ENCODE results near the gene ADGRB2. TPM values are rescaled to one million over a fixed set of nuclear protein-coding genes. Genes with fewer than 3 reads are reported as not detected.

Gene ADGRB2
- total RNA-seq, 1 donor from 2014 or later, result 21.5 TPM

GRCh38 chr1:31696242-31696641, 67.9 kb downstream of the ADGRB2 start:
- Mint-ChIP-seq H3K27ac (no peak overlapping the region), H3K27me3 (ENCODE audit: low read depth) (no peaks in the 10 kb centered on the region), H3K9me3 (no peaks in the 10 kb centered on the region), H3K36me3 (peaks cover 22% of the 10 kb centered on the region), H3K4me3 (no peak overlapping the region), H3K4me1 (peaks cover 29% of the 10 kb centered on the region)
- no peak for DNase-seq (ENCODE audit: low spot score in 2 of 2, unreplicated experiment in 2 of 2)
- TF ChIP-seq CTCF (IDR thresholded peaks at IDR 0.05; ENCODE audit: unreplicated experiment), result no peak

GRCh38 chr1:31695327-31695726, 68.8 kb downstream of the ADGRB2 start:
- no peak overlapping the region for H3K4me3 Mint-ChIP-seq
- DNase-seq (ENCODE audit: low spot score in 2 of 2, unreplicated experiment in 2 of 2), result no peak
- H3K27me3 Mint-ChIP-seq (ENCODE audit: low read depth), result no peaks in the 10 kb centered on the region
- H3K4me1 Mint-ChIP-seq, result peaks cover 20% of the 10 kb centered on the region
- no peak overlapping the region for H3K27ac Mint-ChIP-seq
- H3K36me3 Mint-ChIP-seq, result peaks cover 25% of the 10 kb centered on the region
- TF ChIP-seq CTCF (IDR thresholded peaks at IDR 0.05; ENCODE audit: unreplicated experiment), result no peak
- H3K9me3 Mint-ChIP-seq, result no peaks in the 10 kb centered on the region

- Mint-ChIP-seq H3K4me3 (no peak overlapping the region), H3K27ac (peak overlapping the region; percentile 67), H3K4me1 (peaks cover 17% of the 10 kb centered on the region), H3K27me3 (ENCODE audit: low read depth) (no peaks in the 10 kb centered on the region), H3K36me3 (peaks cover 25% of the 10 kb centered on the region), H3K9me3 (no peaks in the 10 kb centered on the region)
- no peak for TF ChIP-seq CTCF (IDR thresholded peaks at IDR 0.05; ENCODE audit: unreplicated experiment)
- no peak for DNase-seq (ENCODE audit: low spot score in 2 of 2, unreplicated experiment in 2 of 2)
Observed at GRCh38 chr1:31694964-31695313, 69.2 kb downstream of the ADGRB2 start.

- Mint-ChIP-seq H3K27me3 (ENCODE audit: low read depth) (no peaks in the 10 kb centered on the region), H3K9me3 (no peaks in the 10 kb centered on the region), H3K4me1 (peaks cover 11% of the 10 kb centered on the region), H3K27ac (peak overlapping the region; percentile 67), H3K4me3 (no peak overlapping the region), H3K36me3 (peaks cover 20% of the 10 kb centered on the region)
- no peak for DNase-seq (ENCODE audit: low spot score in 2 of 2, unreplicated experiment in 2 of 2)
- no peak for TF ChIP-seq CTCF (IDR thresholded peaks at IDR 0.05; ENCODE audit: unreplicated experiment)
Observed at GRCh38 chr1:31694069-31694963, 69.8 kb downstream of the ADGRB2 start.

- Mint-ChIP-seq H3K36me3 (peaks cover 19% of the 10 kb centered on the region), H3K9me3 (no peaks in the 10 kb centered on the region), H3K4me3 (no peak overlapping the region), H3K27me3 (ENCODE audit: low read depth) (no peaks in the 10 kb centered on the region), H3K27ac (no peak overlapping the region), H3K4me1 (peaks cover 13% of the 10 kb centered on the region)
- no peak for TF ChIP-seq CTCF (IDR thresholded peaks at IDR 0.05; ENCODE audit: unreplicated experiment)
- DNase-seq (ENCODE audit: low spot score in 2 of 2, unreplicated experiment in 2 of 2), result no peak
Observed at GRCh38 chr1:31693231-31693630, 70.9 kb downstream of the ADGRB2 start.

Measured in mesothelial cell of epicardium (in vitro differentiated cells).